SK-N-SH treated with all-trans-retinoic acid at 6 μM for 48 hours (cell line): ENCODE measurements around the gene NEGR1.

Source experiments
- CREB5 ChIP-seq: fragments of 250-450 bp; sonication (Bioruptor Pico); IDR thresholded peaks from 2 replicates; pipeline ENCODE4 v1.5.1; 2020; ENCODE audit warnings: low read depth, mild to moderate bottlenecking, moderate library complexity
- SNAI2 ChIP-seq: fragments of 250-450 bp; sonication (Bioruptor Pico); IDR thresholded peaks from 2 replicates; pipeline ENCODE4 v1.5.0; 2020; ENCODE audit warnings: mild to moderate bottlenecking, moderate library complexity
- TOX ChIP-seq: fragments of 250-450 bp; sonication (Bioruptor Pico); IDR thresholded peaks from 2 replicates; pipeline ENCODE4 v1.8.0; 2021; ENCODE audit warnings: mild to moderate bottlenecking, moderate library complexity, borderline replicate concordance
- ZNF70 ChIP-seq: fragments of 450-650 bp; formaldehyde crosslinking; IDR thresholded peaks from 2 replicates; pipeline ENCODE4 v1.5.0; 2020; ENCODE audit warnings: mild to moderate bottlenecking, moderate library complexity

GRCh38 chr1:71490432-71490831 is 791.9 kb downstream of the NEGR1 start:
- TF ChIP-seq TOX (CRISPR knock-in tag) (no peak), ZNF70 (CRISPR knock-in tag) (no peak), CREB5 (CRISPR knock-in tag) (no peak), SNAI2 (CRISPR knock-in tag) (no peak)
